GM12878 (cell line): ENCODE data around the gene HEMK1. TPM values are rescaled to one million over a fixed set of nuclear protein-coding genes. Genes with fewer than 3 reads are reported as not detected.
A peak's percentile ranks its signal among the peaks of the same experiment; 100 is the strongest.

Experiments used
- CBX5 ChIP-seq: sonication (generic); IDR thresholded peaks from 2 replicates; pipeline ENCODE4 v1.6.1; 2016; ENCODE audit warnings: low read depth, moderate library complexity, mild to moderate bottlenecking, inconsistent platforms
- EED ChIP-seq: sonication (generic); IDR thresholded peaks from 2 replicates; pipeline ENCODE4 v1.6.1; 2016; ENCODE audit warnings: antibody characterized with exemption, low read depth
- GABPA ChIP-seq: IDR thresholded peaks from 2 replicates; pipeline ENCODE4 v1.6.1; 2014; ENCODE audit warnings: antibody characterized with exemption, low read depth, mild to moderate bottlenecking, inconsistent platforms
- KAT2A ChIP-seq: conservative IDR thresholded peaks from 2 replicates; pipeline ENCODE4 v1.6.1; 2011; ENCODE audit warnings: low read depth, low read length; ENCODE audit not compliant: control insufficient read depth
- MEF2A ChIP-seq: IDR thresholded peaks from 2 replicates; pipeline ENCODE4 v1.6.1; 2011; ENCODE audit warnings: low read depth, mild to moderate bottlenecking, low read length, moderate library complexity; ENCODE audit not compliant: insufficient read depth
- NFXL1 ChIP-seq: fragments of 450-650 bp; IDR thresholded peaks from 2 replicates; pipeline ENCODE4 v1.6.1; 2017; ENCODE audit warnings: antibody characterized with exemption, mild to moderate bottlenecking, borderline replicate concordance
- PAX5 ChIP-seq: IDR thresholded peaks from 2 replicates; pipeline ENCODE4 v1.6.1; 2011; ENCODE audit warnings: low read depth, low read length, borderline replicate concordance
- POLR2A ChIP-seq: IDR thresholded peaks from 2 replicates; pipeline ENCODE4 v1.6.1; 2011; ENCODE audit warnings: low read depth, mild to moderate bottlenecking, low read length
- SMARCA5 ChIP-seq: fragments of 450-650 bp; IDR thresholded peaks from 2 replicates; pipeline ENCODE4 v1.6.1; 2017; ENCODE audit warnings: mild to moderate bottlenecking
- SMC3 ChIP-seq: IDR thresholded peaks from 2 replicates; pipeline ENCODE4 v1.6.1; 2011; ENCODE audit warnings: low read length, improper control_type of control experiment, borderline replicate concordance
- polyA plus RNA-seq, 11 experiments: library from polyadenylated mRNA; depleted of rRNA in 4 of 11; unstranded in 6 of 11; stranded (reverse) in 5 of 11; fragments of >200 nt; fragmentation: Nextera tagmentation in 4 of 11; fragmentation: Illumina TruSeq in 1 of 11; extraction: Ambion mirVana in 4 of 11; extraction: Trizol in 1 of 11; gene quantifications; 1 replicate in 1 of 11; 2 replicates in 10 of 11; pipeline versions ENCODE4 v1.2.1 to v1.2.3, GENCODE V29; 2011 to 2016; ENCODE audit warnings: inconsistent platforms in 2 of 11, missing spikeins in 2 of 11, low read depth in 1 of 11
- total RNA-seq, 4 experiments: library from RNA; depleted of rRNA in 3 of 4; stranded (reverse); fragments of >200 nt in 3 of 4; fragmentation: Illumina TruSeq in 1 of 4; extraction: Trizol in 1 of 4; gene quantifications; 2 replicates each; pipeline versions ENCODE4 v1.2.1 to v1.2.3, GENCODE V29; 2013 to 2021
- TF ChIP-seq, protein P1 (sequence below): fragments of 150-350 bp; IDR thresholded peaks from 2 replicates; pipeline ENCODE4 v1.6.1; 2016; ENCODE audit warnings: low read depth, low read length
- TF ChIP-seq, protein P2 (sequence below): IDR thresholded peaks from 2 replicates; pipeline ENCODE4 v1.6.1; 2012; ENCODE audit warnings: low read depth, low read length, improper control_type of control experiment

HEMK1 gene
- total and polyA plus RNA-seq, 10 of the 15 experiments (the other 5 are each of a cell fraction or from before 2014, with no cell fraction given) = 2.8 to 19.0 (median 12.0) TPM

DNA sequence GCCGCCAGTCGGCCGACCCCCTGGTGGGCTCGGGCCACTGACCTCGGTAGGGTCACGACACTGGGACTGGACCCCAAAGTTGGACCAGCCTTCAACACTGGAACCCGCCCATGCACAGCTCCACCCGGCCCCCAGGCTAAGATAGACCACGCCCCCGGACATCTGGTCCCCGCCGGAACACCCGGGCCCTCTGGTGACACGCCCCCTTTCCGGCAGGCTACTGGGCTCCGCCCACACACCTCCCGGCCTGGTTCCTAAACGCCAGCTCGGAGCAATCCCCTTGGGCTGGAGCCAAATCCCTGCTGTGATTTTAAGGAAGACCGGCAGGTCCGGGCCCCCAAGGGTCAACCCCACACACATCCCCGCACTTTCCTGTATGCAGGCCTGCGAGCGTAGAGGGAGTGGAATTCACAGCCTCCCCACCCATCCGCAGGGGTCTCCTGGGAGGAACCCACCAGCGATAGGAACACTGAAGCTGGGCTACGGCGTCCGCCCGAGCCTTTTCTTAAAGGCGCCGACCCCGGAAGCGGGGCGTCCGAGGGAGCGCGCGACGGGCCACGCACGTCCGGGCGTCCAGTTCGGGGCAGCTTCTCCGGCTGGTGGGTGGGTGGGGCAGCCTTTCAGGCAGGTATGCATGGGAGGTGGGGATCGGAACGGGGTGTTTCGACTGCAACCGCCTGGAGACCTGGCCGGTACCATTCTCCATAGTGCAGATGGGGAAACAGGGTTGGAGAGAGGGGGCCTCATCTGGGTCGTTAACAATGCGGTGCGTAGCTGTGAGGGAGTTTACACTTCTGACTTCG is at the start of gene HEMK1 (continued):
- TF ChIP-seq SMARCA5 (no peak; the same call in 1 of the 2 replicates), CBX5 (0 out of 2 replicates have a peak, but pooled peaks have one; percentile 34), MEF2A (no peak), KAT2A (no peak), NFXL1 (no peak), POLR2A (peak; percentile 85), SMC3 (no peak), GABPA (peak; percentile 98), EED (peak; percentile 76), PAX5 (no peak)
- TF ChIP-seq, protein P1, sequence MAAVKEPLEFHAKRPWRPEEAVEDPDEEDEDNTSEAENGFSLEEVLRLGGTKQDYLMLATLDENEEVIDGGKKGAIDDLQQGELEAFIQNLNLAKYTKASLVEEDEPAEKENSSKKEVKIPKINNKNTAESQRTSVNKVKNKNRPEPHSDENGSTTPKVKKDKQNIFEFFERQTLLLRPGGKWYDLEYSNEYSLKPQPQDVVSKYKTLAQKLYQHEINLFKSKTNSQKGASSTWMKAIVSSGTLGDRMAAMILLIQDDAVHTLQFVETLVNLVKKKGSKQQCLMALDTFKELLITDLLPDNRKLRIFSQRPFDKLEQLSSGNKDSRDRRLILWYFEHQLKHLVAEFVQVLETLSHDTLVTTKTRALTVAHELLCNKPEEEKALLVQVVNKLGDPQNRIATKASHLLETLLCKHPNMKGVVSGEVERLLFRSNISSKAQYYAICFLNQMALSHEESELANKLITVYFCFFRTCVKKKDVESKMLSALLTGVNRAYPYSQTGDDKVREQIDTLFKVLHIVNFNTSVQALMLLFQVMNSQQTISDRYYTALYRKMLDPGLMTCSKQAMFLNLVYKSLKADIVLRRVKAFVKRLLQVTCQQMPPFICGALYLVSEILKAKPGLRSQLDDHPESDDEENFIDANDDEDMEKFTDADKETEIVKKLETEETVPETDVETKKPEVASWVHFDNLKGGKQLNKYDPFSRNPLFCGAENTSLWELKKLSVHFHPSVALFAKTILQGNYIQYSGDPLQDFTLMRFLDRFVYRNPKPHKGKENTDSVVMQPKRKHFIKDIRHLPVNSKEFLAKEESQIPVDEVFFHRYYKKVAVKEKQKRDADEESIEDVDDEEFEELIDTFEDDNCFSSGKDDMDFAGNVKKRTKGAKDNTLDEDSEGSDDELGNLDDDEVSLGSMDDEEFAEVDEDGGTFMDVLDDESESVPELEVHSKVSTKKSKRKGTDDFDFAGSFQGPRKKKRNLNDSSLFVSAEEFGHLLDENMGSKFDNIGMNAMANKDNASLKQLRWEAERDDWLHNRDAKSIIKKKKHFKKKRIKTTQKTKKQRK = no peak
- TF ChIP-seq, protein P2, sequence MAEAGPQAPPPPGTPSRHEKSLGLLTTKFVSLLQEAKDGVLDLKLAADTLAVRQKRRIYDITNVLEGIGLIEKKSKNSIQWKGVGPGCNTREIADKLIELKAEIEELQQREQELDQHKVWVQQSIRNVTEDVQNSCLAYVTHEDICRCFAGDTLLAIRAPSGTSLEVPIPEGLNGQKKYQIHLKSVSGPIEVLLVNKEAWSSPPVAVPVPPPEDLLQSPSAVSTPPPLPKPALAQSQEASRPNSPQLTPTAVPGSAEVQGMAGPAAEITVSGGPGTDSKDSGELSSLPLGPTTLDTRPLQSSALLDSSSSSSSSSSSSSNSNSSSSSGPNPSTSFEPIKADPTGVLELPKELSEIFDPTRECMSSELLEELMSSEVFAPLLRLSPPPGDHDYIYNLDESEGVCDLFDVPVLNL = no peak
- TF ChIP-seq, all 136 proteins: peak for 59
